NCI-H128 (cell line): ENCODE data around the gene SERPINA9.
"Not testable (repeated sequence)": the region's sequence is repeated elsewhere in the genome, so short reads cannot be mapped to it uniquely, and the experiment has no call there.

Experiments
- DNase-seq: peaks from one replicate; lab custom pipeline; 2025; ENCODE audit not compliant: unreplicated experiment; lab: John Stamatoyannopoulos, UW

Gene SERPINA9

GRCh38 chr14:94428610-94429009 is 47.4 kb downstream of the SERPINA9 start:
- no peak for DNase-seq

- DNase-seq = no peak
These were observed 48.9 kb downstream of the SERPINA9 start for GRCh38 chr14:94427016-94427613.

DNA sequence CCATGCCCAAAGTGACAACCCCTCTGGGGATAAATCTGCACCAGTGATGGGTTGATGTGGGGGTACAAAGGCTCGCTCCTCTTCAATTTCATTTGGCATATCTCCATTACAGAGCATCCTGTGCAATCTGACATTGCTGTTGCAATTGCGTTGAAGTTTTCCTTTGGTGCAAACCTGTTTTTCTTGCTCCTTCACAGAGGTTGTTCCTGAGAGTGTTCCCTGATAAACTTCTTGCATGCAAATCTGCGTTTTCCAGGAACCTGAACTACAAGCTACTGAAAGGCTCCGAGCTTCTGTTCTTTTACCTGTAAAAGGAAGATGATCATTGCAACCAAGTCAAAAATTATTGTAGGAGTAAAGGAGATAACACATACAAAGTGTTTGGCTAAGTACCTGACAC is 49.5 kb downstream of the SERPINA9 start:
- no peak for DNase-seq

GRCh38 chr14:94424371-94424770 is 51.6 kb downstream of the SERPINA9 start:
- DNase-seq = no peak

- DNase-seq = no peak
These were observed 52.4 kb downstream of the SERPINA9 start for GRCh38 chr14:94423453-94424056.

DNA sequence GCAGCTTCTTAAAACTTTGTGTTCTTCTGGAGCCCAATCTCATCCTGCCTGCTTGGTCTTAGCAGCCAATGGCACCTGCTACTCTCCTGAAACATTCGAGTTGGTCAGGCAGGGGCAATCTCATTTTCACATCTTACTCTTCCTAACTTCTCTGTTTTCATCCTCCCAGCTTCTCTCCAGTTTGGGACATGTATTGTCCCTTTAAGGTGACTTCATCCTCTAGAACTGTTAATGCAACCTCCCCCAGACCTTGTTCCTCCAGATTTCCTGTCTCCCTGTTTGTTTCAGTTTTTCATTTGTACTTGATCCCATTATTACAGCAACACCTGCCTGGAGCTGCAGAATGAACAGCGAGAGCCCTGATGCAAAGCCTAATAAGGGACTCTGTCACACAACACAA is 54.7 kb downstream of the SERPINA9 start:
- DNase-seq = no peak

- DNase-seq = not testable (repeated sequence)
These were observed 58.3 kb downstream of the SERPINA9 start for GRCh38 chr14:94417497-94418205.
